ENCODE results near the gene RPTOR.

DNA sequence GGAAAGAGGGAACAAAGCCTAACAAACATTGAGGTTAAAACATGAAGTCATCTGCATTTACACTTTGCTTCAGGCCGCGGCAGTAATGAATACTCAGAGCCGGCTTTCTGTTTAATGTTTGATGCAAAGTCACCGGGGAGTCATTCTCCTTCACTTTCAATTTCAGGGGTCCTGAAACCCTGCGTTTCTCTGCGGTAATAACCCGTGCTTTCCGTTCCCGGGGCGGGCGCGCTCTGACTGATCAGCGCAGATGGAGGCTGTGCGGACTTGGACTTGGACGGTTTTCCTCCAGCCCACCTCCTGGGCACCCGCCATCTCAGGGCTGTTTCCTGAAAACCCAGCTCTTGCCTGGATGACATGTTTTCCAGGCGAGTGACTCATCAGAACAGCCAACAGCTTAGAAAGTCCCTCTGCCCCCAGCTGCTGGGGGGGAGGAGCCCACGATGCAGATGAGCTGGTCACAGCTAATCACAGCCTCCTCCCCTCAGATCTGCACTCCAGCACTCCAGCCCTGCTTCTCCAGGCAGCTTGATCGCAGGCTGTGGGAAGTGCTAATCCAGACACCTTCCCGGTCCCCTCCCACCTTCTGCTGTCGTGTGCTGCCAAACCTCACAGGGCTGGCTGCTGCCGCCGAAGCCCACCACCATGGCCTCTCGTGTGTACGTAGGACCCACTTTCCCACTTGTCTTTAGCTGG, 288.4 kb downstream of the RPTOR start:
- TF ChIP-seq, protein P1, sequence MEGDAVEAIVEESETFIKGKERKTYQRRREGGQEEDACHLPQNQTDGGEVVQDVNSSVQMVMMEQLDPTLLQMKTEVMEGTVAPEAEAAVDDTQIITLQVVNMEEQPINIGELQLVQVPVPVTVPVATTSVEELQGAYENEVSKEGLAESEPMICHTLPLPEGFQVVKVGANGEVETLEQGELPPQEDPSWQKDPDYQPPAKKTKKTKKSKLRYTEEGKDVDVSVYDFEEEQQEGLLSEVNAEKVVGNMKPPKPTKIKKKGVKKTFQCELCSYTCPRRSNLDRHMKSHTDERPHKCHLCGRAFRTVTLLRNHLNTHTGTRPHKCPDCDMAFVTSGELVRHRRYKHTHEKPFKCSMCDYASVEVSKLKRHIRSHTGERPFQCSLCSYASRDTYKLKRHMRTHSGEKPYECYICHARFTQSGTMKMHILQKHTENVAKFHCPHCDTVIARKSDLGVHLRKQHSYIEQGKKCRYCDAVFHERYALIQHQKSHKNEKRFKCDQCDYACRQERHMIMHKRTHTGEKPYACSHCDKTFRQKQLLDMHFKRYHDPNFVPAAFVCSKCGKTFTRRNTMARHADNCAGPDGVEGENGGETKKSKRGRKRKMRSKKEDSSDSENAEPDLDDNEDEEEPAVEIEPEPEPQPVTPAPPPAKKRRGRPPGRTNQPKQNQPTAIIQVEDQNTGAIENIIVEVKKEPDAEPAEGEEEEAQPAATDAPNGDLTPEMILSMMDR (IDR thresholded peaks at IDR 0.05; ENCODE audit: insufficient read depth, low read length): no peak
- TF ChIP-seq POLR2AphosphoS5 (IDR thresholded peaks at IDR 0.05; ENCODE audit: low read depth) (no peak), SPI1 (IDR thresholded peaks at IDR 0.05; ENCODE audit: borderline replicate concordance, low read depth) (no peak), GABPA (IDR thresholded peaks at IDR 0.05; ENCODE audit: low read depth) (no peak)
- TF ChIP-seq, protein P2, sequence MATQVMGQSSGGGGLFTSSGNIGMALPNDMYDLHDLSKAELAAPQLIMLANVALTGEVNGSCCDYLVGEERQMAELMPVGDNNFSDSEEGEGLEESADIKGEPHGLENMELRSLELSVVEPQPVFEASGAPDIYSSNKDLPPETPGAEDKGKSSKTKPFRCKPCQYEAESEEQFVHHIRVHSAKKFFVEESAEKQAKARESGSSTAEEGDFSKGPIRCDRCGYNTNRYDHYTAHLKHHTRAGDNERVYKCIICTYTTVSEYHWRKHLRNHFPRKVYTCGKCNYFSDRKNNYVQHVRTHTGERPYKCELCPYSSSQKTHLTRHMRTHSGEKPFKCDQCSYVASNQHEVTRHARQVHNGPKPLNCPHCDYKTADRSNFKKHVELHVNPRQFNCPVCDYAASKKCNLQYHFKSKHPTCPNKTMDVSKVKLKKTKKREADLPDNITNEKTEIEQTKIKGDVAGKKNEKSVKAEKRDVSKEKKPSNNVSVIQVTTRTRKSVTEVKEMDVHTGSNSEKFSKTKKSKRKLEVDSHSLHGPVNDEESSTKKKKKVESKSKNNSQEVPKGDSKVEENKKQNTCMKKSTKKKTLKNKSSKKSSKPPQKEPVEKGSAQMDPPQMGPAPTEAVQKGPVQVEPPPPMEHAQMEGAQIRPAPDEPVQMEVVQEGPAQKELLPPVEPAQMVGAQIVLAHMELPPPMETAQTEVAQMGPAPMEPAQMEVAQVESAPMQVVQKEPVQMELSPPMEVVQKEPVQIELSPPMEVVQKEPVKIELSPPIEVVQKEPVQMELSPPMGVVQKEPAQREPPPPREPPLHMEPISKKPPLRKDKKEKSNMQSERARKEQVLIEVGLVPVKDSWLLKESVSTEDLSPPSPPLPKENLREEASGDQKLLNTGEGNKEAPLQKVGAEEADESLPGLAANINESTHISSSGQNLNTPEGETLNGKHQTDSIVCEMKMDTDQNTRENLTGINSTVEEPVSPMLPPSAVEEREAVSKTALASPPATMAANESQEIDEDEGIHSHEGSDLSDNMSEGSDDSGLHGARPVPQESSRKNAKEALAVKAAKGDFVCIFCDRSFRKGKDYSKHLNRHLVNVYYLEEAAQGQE (IDR thresholded peaks at IDR 0.05; ENCODE audit: insufficient replicate concordance, low read depth): no peak
